GM06990 (cell line): ENCODE data around the gene CHST11.

Experiments
- DNase-seq: peaks from one replicate; pipeline ENCODE4 v3.0.0-alpha.2; 2011; ENCODE audit not compliant: insufficient read length; ENCODE audit errors: extremely low read depth
- H3K27me3 ChIP-seq: replicated peaks from 2 replicates; pipeline ENCODE4 v1.6.0; 2011; ENCODE audit warnings: low read length; ENCODE audit not compliant: control insufficient read depth, insufficient read depth
- H3K36me3 ChIP-seq: 2 replicates; pipeline ENCODE4 v1.5.1; 2011; ENCODE audit warnings: low read length; ENCODE audit not compliant: control insufficient read depth, insufficient read depth
- H3K4me3 ChIP-seq: replicated peaks from 2 replicates; pipeline ENCODE4 v1.5.1; 2011; ENCODE audit warnings: low read depth, mild to moderate bottlenecking, control low read depth, low read length
- TF ChIP-seq, protein P1 (sequence below): IDR thresholded peaks from 2 replicates; pipeline ENCODE4 v1.5.1; 2011; ENCODE audit warnings: low read length, control low read depth, mild to moderate bottlenecking, inconsistent platforms; ENCODE audit not compliant: insufficient read depth, poor library complexity, severe bottlenecking

Gene CHST11

DNA sequence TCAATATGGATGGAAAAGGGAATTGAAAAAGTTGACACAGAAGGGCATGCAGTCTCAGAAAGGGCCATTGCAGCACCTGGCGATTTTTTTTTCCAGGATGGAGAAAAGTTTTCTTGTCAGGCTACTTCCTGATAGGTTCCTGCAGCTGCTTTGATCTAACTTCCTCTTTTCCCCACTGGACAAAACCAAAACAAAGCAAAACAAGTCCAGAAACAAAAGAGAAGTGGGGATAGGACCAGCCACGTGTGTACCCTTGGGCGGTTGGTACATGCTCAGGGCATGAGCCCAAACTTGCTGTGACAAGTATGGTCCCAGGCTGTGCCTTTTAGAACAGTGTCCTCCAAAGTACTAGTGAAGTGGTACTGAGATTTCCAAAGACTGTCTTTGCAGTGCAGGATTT, 89.8 kb downstream of the CHST11 start:
- H3K36me3 ChIP-seq: no peaks in the 10 kb centered on the region
- no peak for DNase-seq
- H3K27me3 ChIP-seq: no peaks in the 10 kb centered on the region
- TF ChIP-seq, protein P1, sequence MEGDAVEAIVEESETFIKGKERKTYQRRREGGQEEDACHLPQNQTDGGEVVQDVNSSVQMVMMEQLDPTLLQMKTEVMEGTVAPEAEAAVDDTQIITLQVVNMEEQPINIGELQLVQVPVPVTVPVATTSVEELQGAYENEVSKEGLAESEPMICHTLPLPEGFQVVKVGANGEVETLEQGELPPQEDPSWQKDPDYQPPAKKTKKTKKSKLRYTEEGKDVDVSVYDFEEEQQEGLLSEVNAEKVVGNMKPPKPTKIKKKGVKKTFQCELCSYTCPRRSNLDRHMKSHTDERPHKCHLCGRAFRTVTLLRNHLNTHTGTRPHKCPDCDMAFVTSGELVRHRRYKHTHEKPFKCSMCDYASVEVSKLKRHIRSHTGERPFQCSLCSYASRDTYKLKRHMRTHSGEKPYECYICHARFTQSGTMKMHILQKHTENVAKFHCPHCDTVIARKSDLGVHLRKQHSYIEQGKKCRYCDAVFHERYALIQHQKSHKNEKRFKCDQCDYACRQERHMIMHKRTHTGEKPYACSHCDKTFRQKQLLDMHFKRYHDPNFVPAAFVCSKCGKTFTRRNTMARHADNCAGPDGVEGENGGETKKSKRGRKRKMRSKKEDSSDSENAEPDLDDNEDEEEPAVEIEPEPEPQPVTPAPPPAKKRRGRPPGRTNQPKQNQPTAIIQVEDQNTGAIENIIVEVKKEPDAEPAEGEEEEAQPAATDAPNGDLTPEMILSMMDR: no peak
- no peak overlapping the region for H3K4me3 ChIP-seq

DNA sequence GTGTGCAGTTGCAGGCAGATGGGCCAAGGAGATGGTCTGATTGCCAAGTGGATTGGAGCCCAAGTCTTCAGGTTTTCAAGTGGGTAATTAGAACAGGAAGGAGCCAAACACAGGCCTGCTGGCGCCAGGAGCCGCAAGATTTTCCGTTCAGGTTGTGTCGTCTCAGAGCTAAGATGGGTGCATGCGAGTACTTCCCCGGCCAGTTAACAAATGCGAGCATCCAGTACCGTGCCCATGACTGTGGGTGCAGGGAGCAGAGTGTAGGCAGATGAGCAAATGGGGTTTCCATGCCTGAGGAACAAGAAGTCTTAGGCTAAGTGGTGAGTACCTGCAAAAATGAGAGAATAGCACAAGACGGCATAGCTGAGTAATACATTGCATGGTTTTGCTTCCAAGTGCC, 90.5 kb downstream of the CHST11 start:
- no peaks in the 10 kb centered on the region for H3K36me3 ChIP-seq
- TF ChIP-seq, protein P1: no peak
- no peaks in the 10 kb centered on the region for H3K27me3 ChIP-seq
- no peak for DNase-seq
- no peak overlapping the region for H3K4me3 ChIP-seq

DNA sequence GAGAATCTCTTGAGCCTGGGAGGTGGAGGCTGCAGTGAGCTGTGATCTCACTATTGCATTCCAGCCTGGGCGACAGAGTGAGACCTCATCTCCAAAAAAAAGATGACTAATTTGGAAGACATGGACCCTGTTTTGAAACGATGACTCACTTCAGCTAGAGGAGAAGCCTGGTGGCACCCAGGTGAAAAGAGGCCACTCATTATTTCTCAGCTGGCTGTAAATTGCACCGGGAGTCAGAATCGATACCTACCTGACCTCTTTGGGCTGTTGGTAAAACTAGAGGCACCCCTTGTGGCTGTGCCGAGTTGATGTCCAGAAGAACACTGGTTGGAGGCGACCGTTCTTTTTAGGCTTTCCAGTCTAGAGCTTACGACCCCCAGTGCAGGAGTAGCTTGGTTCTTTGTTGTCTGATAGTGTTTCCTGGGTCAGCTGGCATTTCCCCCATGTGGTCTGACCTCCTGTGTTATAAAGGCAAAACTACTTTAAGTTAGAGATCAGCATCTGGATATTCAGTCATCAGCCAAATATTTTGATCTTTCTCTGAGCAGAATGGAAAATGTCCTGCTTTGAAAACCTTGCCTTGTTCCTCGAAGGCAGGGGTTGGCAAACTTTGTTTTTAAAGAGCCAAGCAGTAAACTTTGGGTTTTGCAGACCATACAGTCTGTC, 93.2 kb downstream of the CHST11 start:
- Histone ChIP-seq H3K36me3 (no peaks in the 10 kb centered on the region), H3K27me3 (no peaks in the 10 kb centered on the region), H3K4me3 (no peak overlapping the region)
- DNase-seq: no peak
- TF ChIP-seq, protein P1: no peak

DNA sequence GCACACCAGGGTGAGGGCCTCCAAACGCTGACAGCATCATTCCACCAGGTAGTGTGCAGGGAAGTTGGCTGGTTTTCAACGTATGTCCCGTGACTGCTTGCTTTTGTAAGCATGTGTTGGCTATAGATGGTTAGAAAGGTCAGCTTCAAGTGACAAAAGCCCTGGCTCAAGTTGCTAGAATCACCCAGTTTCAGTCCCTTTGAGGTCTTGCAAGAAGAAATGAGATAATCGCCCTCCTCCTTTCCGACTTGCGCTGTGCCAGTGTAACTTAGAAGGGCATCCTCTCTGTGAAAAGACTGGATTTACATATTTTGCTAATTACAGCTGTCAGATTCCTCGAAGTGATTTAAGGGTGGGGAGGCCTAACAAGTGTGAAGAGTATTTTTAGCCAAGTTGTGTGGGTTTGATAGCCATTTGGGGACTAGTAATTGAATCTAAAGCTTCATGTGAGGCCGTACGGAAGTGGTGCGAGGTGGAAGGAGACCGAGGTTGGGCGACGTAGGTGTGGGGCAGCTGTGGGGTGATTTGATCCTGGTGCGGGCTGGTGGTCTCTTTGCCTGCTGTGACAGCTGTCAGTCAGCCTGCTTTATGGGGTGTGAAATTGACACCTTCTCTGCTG, 94.7 kb downstream of the CHST11 start:
- DNase-seq: no peak
- TF ChIP-seq, protein P1: no peak
- Histone ChIP-seq H3K36me3 (no peaks in the 10 kb centered on the region), H3K4me3 (no peak overlapping the region), H3K27me3 (no peaks in the 10 kb centered on the region)

DNA sequence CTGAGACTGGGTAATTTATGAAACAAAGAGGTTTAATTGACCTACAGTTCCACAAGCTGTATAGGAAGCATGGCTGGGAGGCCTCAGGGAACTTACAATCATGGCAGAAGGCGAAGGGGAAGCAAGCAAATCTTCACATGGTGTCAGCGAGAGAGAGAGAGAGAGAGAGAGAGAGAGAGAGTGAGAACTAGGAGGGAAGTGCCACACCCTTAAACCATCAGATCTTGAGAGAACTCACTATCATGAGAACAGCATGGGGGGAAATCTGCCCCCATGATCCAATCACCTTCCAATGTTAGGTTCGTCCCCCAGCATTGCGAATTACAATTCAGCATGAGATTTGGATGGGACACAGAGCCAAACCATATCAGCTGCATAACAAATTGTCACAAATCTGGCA, 96.7 kb downstream of the CHST11 start:
- H3K27me3 ChIP-seq: no peaks in the 10 kb centered on the region
- TF ChIP-seq, protein P1: no peak
- H3K4me3 ChIP-seq: no peak overlapping the region
- H3K36me3 ChIP-seq: no peaks in the 10 kb centered on the region
- no peak for DNase-seq
